Spinal cord (tissue), 10 donors: ENCODE results near the gene LIMS3. TPM values are rescaled to one million over a fixed set of nuclear protein-coding genes. Genes with fewer than 3 reads are reported as not detected.
"Not testable (repeated sequence)": the region's sequence is repeated elsewhere in the genome, so short reads cannot be mapped to it uniquely, and the experiment has no call there.

Experiments used
- DNase-seq, 6 donors: peaks; one replicate each; pipeline versions ENCODE4 v3.0.0 to v3.0.0-alpha.2; 2013 to 2015; ENCODE audit warnings: low spot score in 6 of 6, low read depth in 4 of 6
- H3K27ac ChIP-seq: one replicate; pipeline ENCODE4 v1.5.1; 2013; ENCODE audit warnings: low read depth, low read length, control low read depth
- H3K27me3 ChIP-seq: one replicate; pipeline ENCODE4 v1.6.1; 2013; ENCODE audit warnings: low read length; ENCODE audit not compliant: control insufficient read depth, insufficient read depth
- H3K36me3 ChIP-seq: one replicate; pipeline ENCODE4 v1.6.1; 2013; ENCODE audit warnings: low read length; ENCODE audit not compliant: control insufficient read depth, insufficient read depth
- H3K4me1 ChIP-seq: one replicate; pipeline ENCODE4 v1.6.1; 2013; ENCODE audit warnings: low read length; ENCODE audit not compliant: control insufficient read depth, insufficient read depth
- H3K4me3 ChIP-seq: one replicate; pipeline ENCODE4 v1.5.1; 2013; ENCODE audit warnings: low read depth, low read length, control low read depth
- H3K9me3 ChIP-seq: one replicate; pipeline ENCODE4 v1.6.1; 2013; ENCODE audit warnings: low read length; ENCODE audit not compliant: control insufficient read depth, insufficient read depth
- WGBS: methylation state at CpG from one replicate; pipeline ENCODE4 v1.1.5; 2013; ENCODE audit warnings: missing lambda C conversion rate; ENCODE audit not compliant: insufficient coverage; 5-methylcytosine and 5-hydroxymethylcytosine counted together
- long read RNA-seq, 4 donors: transcript quantifications; one replicate each; lab custom pipeline, GENCODE V29; 2026
- polyA plus RNA-seq, 2 donors: library from polyadenylated mRNA; unstranded; fragments of 120-200 nt; gene quantifications; one replicate each; pipeline ENCODE4 v1.2.1, GENCODE V29; 2013; ENCODE audit not compliant: insufficient read length in 2 of 2
- total RNA-seq, 2 donors: library from RNA; depleted of rRNA in 1 of 2; stranded (reverse); fragments of 120-200 nt in 1 of 2; fragments of >200 nt in 1 of 2; gene quantifications; one replicate each; pipeline versions ENCODE4 v1.2.3 to v1.2.4, GENCODE V29; 2013 to 2014
- donor health status: healthy.

LIMS3 gene, protein sequence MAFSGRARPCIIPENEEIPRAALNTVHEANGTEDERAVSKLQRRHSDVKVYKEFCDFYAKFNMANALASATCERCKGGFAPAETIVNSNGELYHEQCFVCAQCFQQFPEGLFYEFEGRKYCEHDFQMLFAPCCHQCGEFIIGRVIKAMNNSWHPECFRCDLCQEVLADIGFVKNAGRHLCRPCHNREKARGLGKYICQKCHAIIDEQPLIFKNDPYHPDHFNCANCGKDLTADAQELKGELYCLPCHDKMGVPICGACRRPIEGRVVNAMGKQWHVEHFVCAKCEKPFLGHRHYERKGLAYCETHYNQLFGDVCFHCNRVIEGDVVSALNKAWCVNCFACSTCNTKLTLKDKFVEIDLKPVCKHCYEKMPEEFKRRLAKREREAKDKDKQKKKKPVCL
- total RNA-seq, result 1 to 10 TPM; 2.6 to 6.9 TPM
- polyA plus RNA-seq, result 1 to 10 TPM; 1.2 to 1.6 TPM
- long read RNA-seq, donor 1, result 0 reads
- long read RNA-seq, donor 2, result 0 reads
- long read RNA-seq, donor 3, result 0 reads
- long read RNA-seq, donor 4, result 0 reads

DNA sequence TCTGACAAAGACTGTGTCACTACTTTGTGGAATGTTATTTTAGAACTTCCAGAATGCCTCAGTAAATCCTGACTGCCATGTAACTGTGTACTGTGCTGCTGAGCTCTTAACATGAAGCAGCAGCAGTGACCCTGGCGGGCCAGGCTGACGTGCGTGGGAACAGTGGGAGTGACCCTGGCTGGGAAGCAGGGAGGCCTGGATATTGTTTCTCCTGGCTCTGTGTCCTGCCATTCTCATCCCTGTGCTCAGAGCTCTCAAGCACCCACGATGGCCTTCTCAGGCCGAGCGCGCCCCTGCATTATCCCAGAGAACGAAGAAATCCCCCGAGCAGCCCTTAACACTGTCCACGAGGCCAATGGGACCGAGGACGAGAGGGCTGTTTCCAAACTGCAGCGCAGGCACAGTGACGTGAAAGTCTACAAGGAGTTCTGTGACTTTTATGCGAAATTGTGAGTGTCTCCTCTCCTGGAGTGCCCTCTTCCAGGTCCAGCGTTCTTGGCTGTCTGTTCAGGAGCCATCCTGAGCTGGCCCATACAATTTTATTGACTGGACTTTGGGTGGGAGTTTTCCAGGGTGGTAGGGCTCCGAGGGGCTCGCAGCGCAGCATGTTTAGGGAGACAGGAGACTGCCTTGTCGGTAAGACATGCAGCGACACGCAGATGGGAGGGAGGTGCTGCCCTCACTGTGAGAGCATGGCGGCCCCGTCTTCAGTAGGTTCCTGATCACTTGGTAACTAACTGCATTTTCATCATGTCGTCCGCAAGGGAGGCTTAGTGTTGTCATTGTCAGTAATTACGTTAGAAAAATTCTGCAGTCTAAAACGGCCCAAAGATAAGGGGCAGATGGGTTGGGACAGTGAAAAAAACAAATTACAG is at the start of gene LIMS3:
Gene LIMS3, plus strand, starts transcription at position 227 of the 875 bp plus-strand sequence. Its CDS starts 41 bp downstream, at position 268.
- H3K27ac ChIP-seq, H3K9me3 ChIP-seq, H3K4me3 ChIP-seq, H3K36me3 ChIP-seq, H3K27me3 ChIP-seq, DNase-seq, H3K4me1 ChIP-seq: not testable (repeated sequence)
- WGBS, result no CpG with 5 or more reads among the region's 28 CpGs

DNA sequence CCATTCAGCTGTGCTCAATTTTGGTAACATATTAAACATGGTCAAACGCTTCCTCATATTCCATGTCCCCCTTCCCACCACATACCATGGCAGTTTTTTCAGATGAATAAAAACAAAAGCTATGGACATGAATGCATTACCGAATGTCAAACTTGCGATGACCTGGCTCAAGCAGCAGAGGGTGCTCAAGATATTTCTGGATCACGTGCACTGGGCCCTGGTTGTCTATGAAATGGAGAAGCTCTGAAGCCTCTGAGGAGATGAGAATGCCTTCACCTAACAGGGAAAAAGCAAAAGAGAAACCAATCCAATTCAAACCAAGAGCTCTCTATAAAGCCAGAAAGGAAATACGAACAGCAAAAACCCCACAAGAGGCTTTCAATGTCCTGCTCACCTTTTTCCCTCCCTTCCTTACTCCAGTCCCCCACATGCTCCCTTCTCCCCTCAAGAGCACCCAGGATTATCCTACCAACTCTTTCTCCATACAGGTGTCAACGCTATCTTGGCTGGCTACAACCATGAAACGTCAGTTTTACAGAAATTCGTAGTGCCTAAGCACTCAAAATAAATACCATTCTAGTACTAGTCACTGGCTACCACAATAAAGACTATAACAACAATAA is 27.2 kb upstream of the LIMS3 start:
- H3K27me3 ChIP-seq, H3K9me3 ChIP-seq, H3K4me1 ChIP-seq, DNase-seq, H3K4me3 ChIP-seq, H3K36me3 ChIP-seq, H3K27ac ChIP-seq: not testable (repeated sequence)
- WGBS, result no CpG with 5 or more reads among the region's 8 CpGs

DNA sequence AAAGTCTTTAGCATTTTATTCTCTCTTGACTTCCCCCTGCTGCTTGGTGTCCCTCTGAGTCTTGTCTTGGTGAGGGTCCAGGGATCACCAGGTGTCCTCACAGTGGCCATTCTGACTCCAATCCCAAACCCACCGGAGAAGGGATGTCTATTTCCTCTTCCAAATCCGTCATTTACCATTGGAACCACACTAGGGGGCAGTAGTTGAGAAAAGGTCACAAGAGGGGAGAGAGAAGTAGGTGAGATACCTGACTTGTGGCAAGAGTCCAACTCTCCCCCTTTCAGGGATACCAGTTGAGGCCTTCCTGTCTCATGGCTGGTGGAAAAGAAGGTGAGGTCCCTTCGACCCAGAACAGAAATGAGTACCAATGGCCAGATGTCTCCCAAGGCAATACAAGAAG is 21.9 kb upstream of the LIMS3 start:
- not testable (repeated sequence) for DNase-seq, H3K27ac ChIP-seq, H3K4me3 ChIP-seq, H3K4me1 ChIP-seq, H3K9me3 ChIP-seq, H3K36me3 ChIP-seq, H3K27me3 ChIP-seq
- no CpG with 5 or more reads among the region's 3 CpGs for WGBS

DNA sequence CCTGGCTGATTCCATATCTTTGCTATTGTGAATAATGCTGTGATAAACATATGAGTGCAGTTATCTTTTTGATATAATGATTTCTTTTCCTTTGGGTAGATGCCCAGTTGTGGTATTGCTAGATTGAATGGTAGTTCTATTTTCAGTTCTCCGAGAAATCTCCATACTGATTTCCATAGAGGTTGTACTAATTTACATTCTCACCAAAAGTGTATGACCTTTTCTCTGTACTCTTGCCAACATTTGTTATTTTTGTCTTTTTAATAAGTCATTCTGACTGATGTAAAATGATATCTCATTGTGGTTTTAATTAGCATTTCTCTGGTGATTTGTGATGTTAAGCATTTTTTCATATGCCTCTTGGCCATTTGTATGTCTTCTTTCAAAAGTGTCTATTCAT is 16.4 kb upstream of the LIMS3 start:
- H3K27ac ChIP-seq, H3K27me3 ChIP-seq, H3K36me3 ChIP-seq, H3K9me3 ChIP-seq, H3K4me1 ChIP-seq, H3K4me3 ChIP-seq, DNase-seq: not testable (repeated sequence)
- no CpG with 5 or more reads among the region's 1 CpG for WGBS

DNA sequence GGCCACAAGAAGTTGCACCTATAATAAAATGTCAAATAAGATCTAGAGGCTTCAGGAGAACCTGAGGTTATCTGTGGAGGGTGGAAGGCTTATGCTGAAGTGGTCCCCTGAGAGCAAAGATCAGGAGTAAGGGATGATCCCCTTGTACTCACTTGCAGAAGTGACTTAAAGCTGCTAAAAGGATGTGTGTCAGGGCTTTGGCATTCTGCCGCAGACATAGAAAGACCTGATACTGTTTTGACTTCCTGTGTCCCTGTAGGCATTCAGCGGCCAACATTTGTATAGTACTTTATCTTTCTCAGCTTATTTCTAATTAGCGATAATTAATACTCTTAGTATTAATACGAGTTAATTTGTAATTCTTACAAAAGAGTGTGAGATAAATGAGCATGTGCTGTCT is 10.1 kb upstream of the LIMS3 start:
- H3K27ac ChIP-seq, DNase-seq, H3K27me3 ChIP-seq, H3K4me3 ChIP-seq, H3K4me1 ChIP-seq, H3K9me3 ChIP-seq, H3K36me3 ChIP-seq: not testable (repeated sequence)
- WGBS, result no CpG with 5 or more reads among the region's 4 CpGs

DNA sequence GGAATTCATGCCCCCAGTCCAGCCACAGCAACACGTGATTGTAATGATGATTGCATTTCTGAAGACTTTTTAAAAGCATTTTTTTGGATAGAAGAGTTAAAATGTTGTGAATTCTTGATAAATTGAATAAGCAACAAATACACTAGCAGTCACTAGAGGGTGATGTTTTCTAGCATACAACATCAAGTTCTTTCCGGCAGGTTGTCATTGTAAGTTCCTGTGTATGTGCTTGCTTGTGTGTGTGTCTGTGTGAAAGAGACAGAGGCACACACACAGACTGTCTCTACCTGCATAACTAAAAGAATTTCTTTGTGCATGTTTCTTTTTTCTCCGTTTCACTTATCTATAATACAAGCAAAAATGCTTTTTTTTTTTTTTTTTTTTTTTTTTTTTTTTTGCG is 8.6 kb upstream of the LIMS3 start:
- no CpG with 5 or more reads among the region's 4 CpGs for WGBS
- not testable (repeated sequence) for H3K36me3 ChIP-seq, H3K4me1 ChIP-seq, H3K4me3 ChIP-seq, H3K27me3 ChIP-seq, DNase-seq, H3K9me3 ChIP-seq, H3K27ac ChIP-seq

DNA sequence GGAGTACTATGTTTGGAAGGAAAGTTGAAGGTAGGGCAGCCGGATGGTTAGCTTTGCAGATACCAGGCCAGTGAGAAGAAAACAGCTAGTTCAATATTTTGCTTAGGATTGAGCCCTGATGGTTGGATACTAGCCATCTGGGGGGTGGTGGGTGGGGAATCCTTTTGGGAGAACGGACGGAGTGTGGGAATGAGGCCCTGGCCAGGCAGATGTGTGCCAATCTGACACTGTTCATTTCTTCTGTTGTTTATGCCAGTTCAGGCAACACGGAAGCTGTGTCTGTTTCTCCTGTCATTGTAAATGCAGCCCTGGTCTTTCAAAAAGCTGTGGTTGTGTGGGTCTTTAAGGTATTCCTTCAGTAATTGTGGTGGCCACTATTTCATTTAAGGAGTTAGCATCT is 7.5 kb upstream of the LIMS3 start:
- not testable (repeated sequence) for H3K27me3 ChIP-seq

DNA sequence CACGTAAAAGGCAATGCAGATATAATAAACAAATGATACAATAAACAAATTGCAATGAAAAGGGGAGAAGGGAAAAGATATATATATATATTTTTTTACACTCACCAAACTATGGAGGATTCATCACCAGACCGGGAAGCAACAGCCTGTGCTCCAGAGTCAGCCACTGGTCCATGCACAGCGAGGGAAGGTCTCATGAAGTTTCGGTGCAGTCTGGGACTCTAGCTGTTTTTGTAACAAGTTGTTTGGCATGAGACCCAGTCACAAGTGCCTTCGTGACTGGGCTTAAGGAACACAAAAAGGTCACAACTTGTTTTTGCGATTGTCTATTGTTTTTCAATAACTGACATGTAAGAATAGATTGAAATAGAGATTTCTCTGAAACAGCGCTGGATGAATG is 4.8 kb upstream of the LIMS3 start:
- not testable (repeated sequence) for DNase-seq, H3K36me3 ChIP-seq, H3K4me1 ChIP-seq, H3K4me3 ChIP-seq, H3K9me3 ChIP-seq, H3K27ac ChIP-seq, H3K27me3 ChIP-seq
- WGBS, result no CpG with 5 or more reads among the region's 7 CpGs

More for the DNA sequence above, 7.5 kb upstream of the LIMS3 start:
- not testable (repeated sequence) for H3K27ac ChIP-seq, DNase-seq, H3K4me3 ChIP-seq, H3K4me1 ChIP-seq, H3K36me3 ChIP-seq, H3K9me3 ChIP-seq
- WGBS, result no CpG with 5 or more reads among the region's 4 CpGs

DNA sequence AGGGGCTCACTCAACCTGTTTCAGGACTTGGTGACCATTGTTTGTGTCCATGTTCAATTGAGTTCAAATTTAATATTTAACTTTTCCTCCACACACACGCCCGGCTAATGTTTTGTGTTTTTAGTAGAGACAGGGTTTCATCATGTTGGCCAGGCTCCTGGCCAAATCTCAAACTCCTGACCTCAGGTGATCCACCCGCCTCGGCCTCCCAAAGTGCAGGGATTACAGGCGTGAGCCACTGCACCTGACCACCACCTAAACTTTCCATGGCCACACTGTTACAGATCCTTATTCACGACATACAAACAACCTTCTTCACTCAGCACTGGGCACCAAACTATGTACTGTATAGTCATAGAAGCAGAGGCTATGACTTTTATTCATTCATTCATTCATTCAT is 4.3 kb upstream of the LIMS3 start:
- not testable (repeated sequence) for H3K27me3 ChIP-seq, H3K4me1 ChIP-seq, H3K27ac ChIP-seq, DNase-seq, H3K4me3 ChIP-seq, H3K9me3 ChIP-seq, H3K36me3 ChIP-seq
- no CpG with 5 or more reads among the region's 6 CpGs for WGBS
